GM12801 (cell line): ENCODE data around the gene FLT3LG.

ENCODE experiments used
- TF ChIP-seq, protein P1 (sequence below): IDR thresholded peaks from one replicate; pipeline ENCODE4 v1.5.1; 2011; ENCODE audit warnings: control low read depth; ENCODE audit not compliant: insufficient read length; ENCODE audit errors: extremely low read depth

The FLT3LG gene

DNA sequence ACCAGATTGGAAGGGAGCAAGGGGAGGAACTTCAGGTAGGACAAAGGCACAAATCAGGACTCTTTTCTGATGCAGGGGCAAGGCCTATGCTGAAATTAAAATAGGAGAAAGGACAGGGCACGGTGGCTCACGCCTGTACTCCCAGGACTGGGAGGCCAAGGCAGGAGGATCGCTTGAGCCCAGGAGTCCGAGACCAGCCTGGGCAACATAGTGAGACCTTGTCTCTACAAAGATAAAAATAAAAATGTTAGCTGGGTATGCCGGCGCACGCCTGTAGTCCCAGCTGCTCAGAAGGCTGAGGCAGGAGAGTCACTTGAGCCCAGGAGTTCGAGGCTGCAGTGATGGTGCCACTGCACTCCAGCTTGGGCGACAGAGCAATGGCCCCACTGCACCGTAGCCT is 38.3 kb upstream of the FLT3LG start:
- TF ChIP-seq, protein P1, sequence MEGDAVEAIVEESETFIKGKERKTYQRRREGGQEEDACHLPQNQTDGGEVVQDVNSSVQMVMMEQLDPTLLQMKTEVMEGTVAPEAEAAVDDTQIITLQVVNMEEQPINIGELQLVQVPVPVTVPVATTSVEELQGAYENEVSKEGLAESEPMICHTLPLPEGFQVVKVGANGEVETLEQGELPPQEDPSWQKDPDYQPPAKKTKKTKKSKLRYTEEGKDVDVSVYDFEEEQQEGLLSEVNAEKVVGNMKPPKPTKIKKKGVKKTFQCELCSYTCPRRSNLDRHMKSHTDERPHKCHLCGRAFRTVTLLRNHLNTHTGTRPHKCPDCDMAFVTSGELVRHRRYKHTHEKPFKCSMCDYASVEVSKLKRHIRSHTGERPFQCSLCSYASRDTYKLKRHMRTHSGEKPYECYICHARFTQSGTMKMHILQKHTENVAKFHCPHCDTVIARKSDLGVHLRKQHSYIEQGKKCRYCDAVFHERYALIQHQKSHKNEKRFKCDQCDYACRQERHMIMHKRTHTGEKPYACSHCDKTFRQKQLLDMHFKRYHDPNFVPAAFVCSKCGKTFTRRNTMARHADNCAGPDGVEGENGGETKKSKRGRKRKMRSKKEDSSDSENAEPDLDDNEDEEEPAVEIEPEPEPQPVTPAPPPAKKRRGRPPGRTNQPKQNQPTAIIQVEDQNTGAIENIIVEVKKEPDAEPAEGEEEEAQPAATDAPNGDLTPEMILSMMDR: no peak

DNA sequence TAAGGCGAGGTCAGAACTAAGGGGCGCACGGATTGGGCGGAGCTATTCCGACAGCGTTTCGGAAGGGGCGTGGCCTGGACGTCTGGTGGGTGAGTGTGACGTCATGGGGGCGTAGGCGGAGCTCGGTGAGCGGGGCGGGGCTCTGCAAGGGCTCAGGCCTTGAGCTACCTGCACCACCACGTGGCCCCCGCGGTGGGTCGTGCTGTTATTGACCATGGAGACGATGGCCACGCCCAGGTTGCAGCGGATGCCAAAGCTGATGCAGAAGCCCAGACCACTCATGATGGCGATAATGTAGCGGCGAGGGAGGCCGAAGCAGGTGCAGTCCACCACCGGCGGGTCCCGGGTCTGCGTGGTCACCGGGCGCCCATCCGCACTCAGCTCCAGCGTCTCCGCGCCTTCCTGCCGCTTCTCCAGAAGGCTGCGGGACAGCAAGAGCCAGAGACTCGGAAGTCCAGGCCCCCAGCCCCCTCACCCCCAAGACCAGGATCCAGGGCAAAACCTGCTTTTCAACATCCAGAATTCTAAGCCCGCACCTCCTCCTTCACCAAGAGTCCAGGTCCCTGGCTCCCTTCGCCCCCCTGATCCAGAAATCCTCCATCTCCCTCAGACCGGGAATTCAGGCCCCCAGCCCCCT is 37.5 kb upstream of the FLT3LG start:
- TF ChIP-seq, protein P1: no peak

DNA sequence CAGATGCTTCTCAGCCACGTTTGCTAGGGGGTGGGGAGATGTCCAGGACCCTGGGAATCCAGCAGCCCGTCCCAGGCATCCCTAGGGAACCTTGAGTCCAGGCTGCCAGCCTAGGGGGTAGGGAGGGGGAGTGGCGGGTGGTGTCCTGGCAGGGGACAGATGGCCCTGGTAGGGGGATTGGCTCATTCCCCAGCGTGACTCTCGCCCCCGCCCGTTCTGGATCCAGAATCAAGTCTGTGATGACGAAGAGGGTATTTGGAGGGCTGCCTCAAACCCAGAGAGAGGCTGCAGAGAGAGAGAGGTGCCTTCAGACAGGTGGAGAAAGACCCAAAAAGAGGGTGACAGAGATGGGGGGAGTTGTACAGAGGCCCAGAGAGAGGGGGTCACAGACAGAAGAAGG is 36.8 kb upstream of the FLT3LG start:
- TF ChIP-seq, protein P1: no peak

DNA sequence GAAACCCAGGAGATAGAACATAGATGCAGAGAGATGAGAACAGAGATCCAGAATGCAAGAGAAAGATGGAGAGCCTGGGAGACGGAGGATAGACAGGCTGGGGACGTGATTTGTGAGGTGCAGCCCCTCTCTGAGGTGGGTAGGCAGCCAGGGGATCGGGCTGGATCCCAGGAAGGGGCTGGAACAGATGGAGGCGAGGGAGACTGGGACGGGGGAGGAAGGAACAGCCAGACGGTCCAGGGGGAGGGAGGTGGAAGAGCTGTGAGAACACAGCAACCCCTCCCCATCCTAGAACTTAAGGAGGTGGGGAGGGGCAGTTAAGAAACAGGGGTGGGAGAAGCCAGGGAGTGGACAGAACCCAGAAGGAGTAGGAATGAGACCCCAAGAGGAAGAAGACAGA is 35.8 kb upstream of the FLT3LG start:
- TF ChIP-seq, protein P1: no peak

DNA sequence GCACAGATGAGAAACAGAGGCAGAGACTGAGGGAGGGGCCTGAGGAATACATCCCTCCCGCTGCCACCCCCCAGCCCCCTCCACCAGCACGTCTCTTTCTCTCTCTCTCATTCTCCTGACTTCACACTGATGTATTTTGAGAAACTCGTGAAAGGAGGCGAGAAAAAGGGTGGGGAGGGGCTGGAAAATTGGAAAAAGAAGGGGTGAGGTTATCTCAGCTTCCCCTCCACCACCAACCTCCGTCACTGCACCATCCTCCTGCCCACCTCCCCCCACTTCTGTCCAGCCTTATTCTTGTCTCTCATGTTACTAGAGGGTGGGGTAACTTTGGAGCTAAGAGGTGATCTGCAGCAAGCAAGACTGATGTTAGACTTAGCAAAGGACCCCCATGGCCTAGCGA is 34.2 kb upstream of the FLT3LG start:
- TF ChIP-seq, protein P1: no peak

DNA sequence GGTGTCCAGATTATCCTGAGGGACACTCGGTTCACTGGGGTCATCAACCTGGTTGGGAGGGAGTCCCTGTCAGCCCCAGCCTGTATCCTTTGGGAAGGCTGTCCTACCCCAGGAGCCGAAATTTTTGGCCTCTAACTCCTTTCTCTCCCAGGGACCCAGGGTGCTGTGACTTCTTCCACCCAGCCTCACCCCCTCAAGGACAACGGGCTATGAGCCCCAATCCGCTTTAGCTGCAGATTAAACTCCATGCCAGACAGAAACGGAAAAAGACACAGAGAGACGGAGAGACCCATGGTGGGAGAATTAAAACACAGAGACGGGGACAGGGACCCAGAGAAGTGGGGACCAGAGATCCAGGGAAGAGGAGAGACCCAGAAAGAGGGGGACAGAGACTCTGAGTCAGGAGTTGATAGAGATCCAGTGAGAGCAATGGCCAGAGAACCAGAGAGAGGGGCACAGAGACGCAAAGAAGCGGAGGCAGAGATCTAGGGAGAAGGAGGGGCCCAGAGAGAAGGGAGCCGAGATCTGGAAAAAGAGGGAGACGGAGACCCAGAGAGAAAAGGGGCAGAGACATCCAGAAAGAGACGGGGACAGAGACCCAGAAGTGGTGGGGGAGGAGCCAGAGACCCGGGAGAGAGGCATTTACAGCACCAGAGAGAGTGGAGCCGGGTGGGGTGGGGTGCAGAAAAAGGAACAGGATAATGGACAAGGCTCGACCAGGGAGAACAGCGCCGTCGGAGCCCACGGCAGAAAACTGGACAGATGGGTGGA is 33.4 kb upstream of the FLT3LG start:
- TF ChIP-seq, protein P1: no peak

DNA sequence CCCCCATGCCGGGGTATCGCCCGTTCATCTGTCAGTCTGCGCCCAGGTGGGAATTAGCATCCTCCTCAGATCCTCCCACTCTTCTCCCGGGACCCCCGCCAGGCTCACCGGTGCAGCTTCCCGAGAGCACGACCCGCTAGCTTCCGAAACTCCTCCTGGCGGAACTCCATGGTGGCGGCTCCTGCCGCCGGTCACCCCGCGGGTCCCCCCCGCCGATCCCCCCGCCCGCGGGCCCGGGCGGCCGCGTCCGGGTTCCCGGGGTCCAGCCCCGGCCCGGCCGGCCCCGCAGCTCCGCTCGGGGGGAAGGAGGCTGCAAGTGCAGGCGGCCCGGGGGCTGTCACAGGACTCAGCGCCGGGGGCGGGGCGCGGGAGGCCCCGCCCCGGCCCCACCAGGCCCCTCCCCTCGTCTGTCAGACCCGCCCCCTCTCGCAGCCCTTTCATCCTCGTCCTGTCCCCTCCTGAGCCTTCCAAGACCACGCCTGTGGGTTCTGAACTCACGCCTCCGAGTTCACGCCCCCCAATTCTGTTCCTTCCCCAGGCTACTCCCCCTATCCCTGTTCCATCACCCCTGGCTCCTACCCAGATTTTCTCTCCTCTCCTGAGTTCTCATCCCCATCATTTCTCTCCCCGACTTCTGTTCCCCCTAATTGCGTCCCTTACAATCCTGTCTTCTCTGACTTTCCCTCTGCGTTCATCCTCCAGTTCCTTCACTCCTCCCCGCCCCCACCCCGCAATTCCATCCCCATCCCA is 32.6 kb upstream of the FLT3LG start, which contains the start of gene SLC17A7:
TSS of gene SLC17A7 (minus strand) at position 318 of the 750 bp plus-strand sequence. CDS start at position 170, 148 bp downstream.
- TF ChIP-seq, protein P1: no peak
